Endothelial cell of umbilical vein (primary cell): Measurements from ENCODE around the gene TUB. TPM values are rescaled to one million over a fixed set of nuclear protein-coding genes. Genes with fewer than 3 reads are reported as not detected.

Source experiments
- BruUV-seq: library from RNA; stranded (reverse); fragments of 400-500 nt; replicated peaks from 2 replicates; lab custom pipeline; 2021; lab: Mats Ljungman, UMichigan
- CTCF ChIA-PET: fragments of 300-600, 350-600 bp; sonication (Branson Sonifier 250); formaldehyde crosslinking; loops from one replicate; lab custom pipeline; 2021; ENCODE audit warnings: antibody characterized with exemption, inconsistent platforms; lab: Charles Lee
- POLR2A ChIA-PET: fragments of 300-600, 350-600 bp; sonication (Branson Sonifier 250); formaldehyde crosslinking; loops from one replicate; lab custom pipeline; 2021; ENCODE audit warnings: antibody characterized with exemption, inconsistent platforms; lab: Charles Lee
- DNase-seq: peaks from one replicate; pipeline ENCODE4 v3.0.0-alpha.2; 2011; ENCODE audit warnings: low read depth, low spot score
- FAIRE-seq: peaks from 2 replicates; lab custom pipeline; 2011; peaks lifted over from hg19 to GRCh38; lab: Jason Lieb, UNC
- H2AFZ ChIP-seq: 2 replicates; pipeline ENCODE4 v1.6.0; 2012; ENCODE audit warnings: low read depth, low read length, control low read depth, inconsistent platforms
- H3K27ac ChIP-seq: 2 replicates; pipeline ENCODE4 v1.5.1; 2011; ENCODE audit warnings: low read depth, mild to moderate bottlenecking, control low read depth, low read length, moderate library complexity; ENCODE audit not compliant: insufficient read depth
- H3K27me3 ChIP-seq, 2 experiments: 2 replicates each; pipeline versions ENCODE4 v1.6.0 to v1.6.1; 2011; ENCODE audit warnings: low read length in 2 of 2, mixed read lengths in 1 of 2; ENCODE audit not compliant: control insufficient read depth in 2 of 2, insufficient read depth in 2 of 2
- H3K36me3 ChIP-seq, 2 experiments: 2 replicates in 1 of 2; 3 replicates in 1 of 2; pipeline ENCODE4 v1.5.1; 2011; ENCODE audit warnings: low read length in 2 of 2, mild to moderate bottlenecking in 1 of 2, moderate library complexity in 1 of 2; ENCODE audit not compliant: control insufficient read depth in 2 of 2, insufficient read depth in 2 of 2; ENCODE audit errors: extremely low read depth in 1 of 2
- H3K4me1 ChIP-seq: 3 replicates; pipeline ENCODE4 v1.5.1; 2011; ENCODE audit warnings: mild to moderate bottlenecking, low read length; ENCODE audit not compliant: control insufficient read depth, insufficient read depth; ENCODE audit errors: extremely low read depth
- H3K4me2 ChIP-seq: 2 replicates; pipeline ENCODE4 v1.6.1; 2011; ENCODE audit warnings: low read length, control low read depth, mixed read lengths; ENCODE audit not compliant: insufficient read depth
- H3K4me3 ChIP-seq, 3 experiments: fragments of 200-600 bp in 1 of 3; sonication (generic), shearing (Covaris generic) in 1 of 3; replicated peaks in 1 of 3; 2 replicates each; pipeline ENCODE4 v1.5.1; 2011 to 2016; ENCODE audit warnings: control low read depth in 3 of 3, low read length in 3 of 3, mild to moderate bottlenecking in 2 of 3, inconsistent platforms in 1 of 3, low read depth in 1 of 3, moderate library complexity in 1 of 3; ENCODE audit not compliant: insufficient read depth in 1 of 3
- H3K79me2 ChIP-seq: 2 replicates; pipeline ENCODE4 v1.6.0; 2012; ENCODE audit warnings: low read length, inconsistent platforms; ENCODE audit not compliant: control insufficient read depth, insufficient read depth
- H3K9ac ChIP-seq: replicated peaks from 2 replicates; pipeline ENCODE3; 2011; ENCODE audit warnings: low read length, control low read depth; ENCODE audit not compliant: insufficient read depth; ENCODE audit errors: extremely low read depth
- H3K9me1 ChIP-seq: replicated peaks from 3 replicates; pipeline ENCODE4 v1.6.0; 2011; ENCODE audit warnings: mild to moderate bottlenecking, low read length; ENCODE audit not compliant: control insufficient read depth, insufficient read depth; ENCODE audit errors: extremely low read depth
- H3K9me3 ChIP-seq: replicated peaks from 2 replicates; pipeline ENCODE4 v1.5.1; 2012; ENCODE audit warnings: low read length, inconsistent platforms; ENCODE audit not compliant: control insufficient read depth, insufficient read depth
- H4K20me1 ChIP-seq: replicated peaks from 2 replicates; pipeline ENCODE3; 2011; ENCODE audit warnings: mild to moderate bottlenecking, low read length; ENCODE audit not compliant: control insufficient read depth, insufficient read depth; ENCODE audit errors: extremely low read depth
- CTCF ChIP-seq, 2 donors: IDR thresholded peaks; 1 replicate in 1 of 2; 2 replicates in 1 of 2; pipeline ENCODE4 v1.5.1; 2011; ENCODE audit warnings: low read length in 2 of 2, mild to moderate bottlenecking in 2 of 2, moderate library complexity in 2 of 2, control low read depth in 1 of 2, inconsistent platforms in 1 of 2, low read depth in 1 of 2; ENCODE audit not compliant: insufficient read depth in 1 of 2; ENCODE audit errors: extremely low read depth in 1 of 2
- EZH2 ChIP-seq: IDR thresholded peaks from 2 replicates; pipeline ENCODE4 v1.6.1; 2012; ENCODE audit warnings: borderline replicate concordance, low read depth, mild to moderate bottlenecking, moderate library complexity, low read length, inconsistent platforms; ENCODE audit not compliant: severe bottlenecking
- GATA2 ChIP-seq: IDR thresholded peaks from 2 replicates; pipeline ENCODE4 v1.7.0; 2011; ENCODE audit warnings: low read depth, mild to moderate bottlenecking, moderate library complexity, mixed read lengths, low read length; ENCODE audit not compliant: insufficient read length, insufficient read depth
- MYC ChIP-seq: IDR thresholded peaks from one replicate; pipeline ENCODE4 v1.6.1; 2011; ENCODE audit warnings: mild to moderate bottlenecking, low read depth, low read length
- POLR2A ChIP-seq: IDR thresholded peaks from 2 replicates; pipeline ENCODE4 v1.6.1; 2012; ENCODE audit warnings: low read depth, mild to moderate bottlenecking, control low read depth, low read length
- POLR2AphosphoS5 ChIP-seq: IDR thresholded peaks from 2 replicates; pipeline ENCODE4 v1.6.1; 2012; ENCODE audit warnings: low read depth, mild to moderate bottlenecking, control low read depth, low read length, moderate library complexity; ENCODE audit not compliant: insufficient read depth
- dilution Hi-C: fragments of 300-500 bp; cut with MboI; formaldehyde crosslinking; loops from one replicate; pipeline ENCODE4 v1.15.0; 2019; ENCODE audit warnings: low sequenced_read_pairs; ENCODE audit not compliant: extremely low pct_ligation_motif_present
- intact Hi-C: fragments of 100-400 bp; cut with micrococcal nuclease; formaldehyde crosslinking; loops from one replicate; pipeline ENCODE4 v1.10.0; 2022
- polyA plus RNA-seq, 4 experiments: library from polyadenylated mRNA; depleted of rRNA in 3 of 4; stranded (reverse) in 3 of 4; unstranded in 1 of 4; fragments of >200 nt; gene quantifications; 2 replicates each; pipeline versions ENCODE4 v1.2.1 to v1.2.3, GENCODE V29; 2011 to 2012; ENCODE audit warnings: missing spikeins in 1 of 4
- total RNA-seq: library from RNA; stranded (reverse); gene quantifications from 2 replicates; pipeline ENCODE4 v1.2.3, GENCODE V29; 2021

The TUB gene
- total and polyA plus RNA-seq, 2 donors (not counting 3 experiments of a cell fraction or from before 2014, with no cell fraction given): 2.3 to 3.9 TPM

GRCh38 chr11:8032576-8033304 lies 48.3 kb upstream of the TUB start:
- H3K4me2 ChIP-seq: no peak overlapping the region
- H4K20me1 ChIP-seq: no peaks in the 10 kb centered on the region
- no peak for TF ChIP-seq GATA2
- TF ChIP-seq EZH2: no peak
- no peak for TF ChIP-seq POLR2A
- TF ChIP-seq MYC: no peak
- ChIA-PET CTCF (interaction anchor here (0.9 to 12.3 kb wide), 31 partner anchors 8 to 935 kb away, joined by 3 to 528 read pairs (median 5); partner anchors contain the start of gene TUB), POLR2A (no interaction called here)
- no peaks in the 10 kb centered on the region for H3K9me1 ChIP-seq
- no peak overlapping the region for H3K4me3 ChIP-seq
- no peaks in the 10 kb centered on the region for H3K27me3 ChIP-seq
- H3K9ac ChIP-seq: no peak overlapping the region
- no peak overlapping the region for H3K27ac ChIP-seq
- no peaks in the 10 kb centered on the region for H3K36me3 ChIP-seq
- no peaks in the 10 kb centered on the region for H3K4me1 ChIP-seq
- no peak overlapping the region for H2AFZ ChIP-seq
- dilution Hi-C loops: no loop called here
- H3K9me3 ChIP-seq: no peaks in the 10 kb centered on the region
- no peaks in the 10 kb centered on the region for H3K79me2 ChIP-seq
- no peak for DNase-seq
- no peak for FAIRE-seq
- no TSS peak for BruUV-seq
- intact Hi-C loops: loop anchor here (1.0 kb wide), 4 partner anchors 26 to 67 kb away; no protein-coding TSS in a partner anchor

GRCh38 chr11:8033305-8034105 lies 47.5 kb upstream of the TUB start:
- Histone ChIP-seq H2AFZ (no peak overlapping the region), H3K27me3 (no peaks in the 10 kb centered on the region), H3K9me3 (no peaks in the 10 kb centered on the region), H3K4me2 (no peak overlapping the region), H3K36me3 (no peaks in the 10 kb centered on the region), H3K9me1 (no peaks in the 10 kb centered on the region), H3K27ac (no peak overlapping the region), H4K20me1 (no peaks in the 10 kb centered on the region), H3K79me2 (no peaks in the 10 kb centered on the region), H3K4me3 (no peak overlapping the region), H3K4me1 (no peaks in the 10 kb centered on the region), H3K9ac (no peak overlapping the region)
- peak; percentile 63 for DNase-seq
- intact Hi-C loops (loop anchor here (1.0 kb wide), 4 partner anchors 27 to 66 kb away; no protein-coding TSS in a partner anchor), dilution Hi-C loops (no loop called here)
- peak; percentile 92 for FAIRE-seq
- ChIA-PET CTCF (interaction anchor here (0.9 to 12.3 kb wide), 31 partner anchors 8 to 935 kb away, joined by 3 to 528 read pairs (median 5); partner anchors contain the start of gene TUB), POLR2A (no interaction called here)
- no TSS peak for BruUV-seq
- peak; percentile 83 to 92 for TF ChIP-seq CTCF (IDR thresholded peaks at IDR 0.05; ENCODE audit: extremely low read depth in 1 of 2, insufficient read depth in 1 of 2, low read depth in 1 of 2, low read length in 2 of 2)
- TF ChIP-seq POLR2AphosphoS5: no peak
- TF ChIP-seq MYC: no peak
- no peak for TF ChIP-seq GATA2
- TF ChIP-seq EZH2: no peak
